B cell (primary cell): ENCODE measurements around the gene NFILZ. TPM values are rescaled to one million over a fixed set of nuclear protein-coding genes. Genes with fewer than 3 reads are reported as not detected.

ENCODE experiments used
- ATAC-seq: fragments of 200-7000 bp; cut with Tn5 transposase; one replicate; pipeline ENCODE4 v1.10.0; 2021; ENCODE audit warnings: low read depth, mild to moderate bottlenecking, moderate number of reproducible peaks, moderate library complexity
- CTCF ChIA-PET: fragments of 350-600 bp; sonication (Branson Sonifier 250); formaldehyde crosslinking; loops from one replicate; lab custom pipeline; 2021; ENCODE audit warnings: antibody characterized with exemption, inconsistent platforms; lab: Charles Lee
- POLR2A ChIA-PET: fragments of 350-600 bp; sonication (Branson Sonifier 250); formaldehyde crosslinking; loops from one replicate; lab custom pipeline; 2021; ENCODE audit warnings: antibody characterized with exemption; lab: Charles Lee
- DNase-seq: peaks from one replicate; pipeline ENCODE4 v3.0.0; 2013
- H2AFZ ChIP-seq: 2 replicates; pipeline ENCODE4 v1.6.1; 2012; ENCODE audit warnings: mild to moderate bottlenecking, low read depth, low read length; ENCODE audit not compliant: insufficient read depth, poor library complexity, severe bottlenecking
- H3K27ac ChIP-seq, 2 donors: 1 replicate in 1 of 2; 2 replicates in 1 of 2; pipeline ENCODE4 v1.5.1; 2012 to 2013; ENCODE audit warnings: low read length in 2 of 2, mild to moderate bottlenecking in 2 of 2, moderate library complexity in 1 of 2
- H3K27me3 ChIP-seq, 4 experiments: fragments of 200-600 bp in 1 of 4; sonication (generic) in 1 of 4; replicated peaks in 1 of 4; 1 replicate in 2 of 4; 2 replicates in 2 of 4; pipeline versions ENCODE4 v1.6.1 to v1.7.0; 2013 to 2016; ENCODE audit warnings: low read length in 3 of 4, mild to moderate bottlenecking in 2 of 4, mixed read lengths in 1 of 4, moderate library complexity in 1 of 4; ENCODE audit not compliant: insufficient read depth in 4 of 4, control insufficient read depth in 3 of 4; ENCODE audit errors: control extremely low read depth in 1 of 4
- H3K36me3 ChIP-seq, 2 experiments: replicated peaks in 1 of 2; 1 replicate in 1 of 2; 2 replicates in 1 of 2; pipeline versions ENCODE4 v1.6.1 to v1.7.1; 2013; ENCODE audit warnings: low read length in 1 of 2; ENCODE audit not compliant: insufficient read depth in 2 of 2, control insufficient read depth in 1 of 2; ENCODE audit errors: control extremely low read depth in 1 of 2, extremely low read depth in 1 of 2
- H3K4me1 ChIP-seq, 2 donors: fragments of 200-600 bp in 1 of 2; sonication (generic) in 1 of 2; 1 replicate in 1 of 2; 2 replicates in 1 of 2; pipeline versions ENCODE4 v1.5.1 to v1.6.1; 2013 to 2017; ENCODE audit warnings: low read length in 2 of 2; ENCODE audit not compliant: control insufficient read depth in 2 of 2, insufficient read depth in 2 of 2
- H3K4me2 ChIP-seq: replicated peaks from 2 replicates; pipeline ENCODE3; 2012; ENCODE audit warnings: mild to moderate bottlenecking, low read depth, low read length; ENCODE audit not compliant: poor library complexity, severe bottlenecking
- H3K4me3 ChIP-seq, 5 experiments: fragments of 200-600 bp in 1 of 5; sonication (generic) in 1 of 5; 1 replicate in 3 of 5; 2 replicates in 2 of 5; pipeline versions ENCODE4 v1.5.1 to v1.7.0; 2011 to 2016; ENCODE audit warnings: low read length in 4 of 5, mild to moderate bottlenecking in 4 of 5, low read depth in 2 of 5, control low read depth in 1 of 5, moderate library complexity in 1 of 5; ENCODE audit not compliant: insufficient read depth in 1 of 5; ENCODE audit errors: control extremely low read depth in 1 of 5, extremely low read depth in 1 of 5
- H3K79me2 ChIP-seq: fragments of 200-600 bp; sonication (generic); one replicate; pipeline ENCODE4 v1.6.0; 2016; ENCODE audit warnings: low read length; ENCODE audit not compliant: control insufficient read depth, insufficient read depth
- H3K9ac ChIP-seq: fragments of 200-600 bp; sonication (generic); 2 replicates; pipeline ENCODE4 v1.6.1; 2017; ENCODE audit warnings: mild to moderate bottlenecking, low read length, moderate library complexity
- H3K9me3 ChIP-seq, 3 donors: one replicate each; pipeline versions ENCODE4 v1.6.1 to v1.7.1; 2013; ENCODE audit warnings: low read length in 2 of 3; ENCODE audit not compliant: control insufficient read depth in 2 of 3, insufficient read depth in 1 of 3; ENCODE audit errors: control extremely low read depth in 1 of 3
- H4K20me1 ChIP-seq: 2 replicates; pipeline ENCODE4 v1.6.0; 2012; ENCODE audit warnings: mild to moderate bottlenecking, low read length; ENCODE audit not compliant: insufficient read depth, control insufficient read depth, poor library complexity, severe bottlenecking
- H3K27ac Mint-ChIP-seq: one replicate; pipeline ENCODE4 v1.8.0; 2021; ENCODE audit warnings: mixed read lengths
- H3K27me3 Mint-ChIP-seq: one replicate; pipeline ENCODE4 v1.8.0; 2021; ENCODE audit warnings: mixed read lengths
- H3K4me1 Mint-ChIP-seq: one replicate; pipeline ENCODE4 v1.8.0; 2021; ENCODE audit warnings: mixed read lengths
- H3K4me3 Mint-ChIP-seq: one replicate; pipeline ENCODE4 v1.8.0; 2021; ENCODE audit warnings: mixed read lengths
- H3K9me3 Mint-ChIP-seq: one replicate; pipeline ENCODE4 v1.8.0; 2022; ENCODE audit warnings: mixed read lengths; ENCODE audit not compliant: insufficient read depth
- CTCF ChIP-seq: fragments of 200-600 bp; IDR thresholded peaks from one replicate; pipeline ENCODE4 v1.8.0; 2022; ENCODE audit warnings: antibody characterized with exemption, mild to moderate bottlenecking
- EZH2 ChIP-seq: IDR thresholded peaks from 2 replicates; pipeline ENCODE4 v1.6.1; 2012; ENCODE audit warnings: borderline replicate concordance, low read depth, mild to moderate bottlenecking, moderate library complexity, low read length; ENCODE audit not compliant: insufficient read depth, poor library complexity, severe bottlenecking
- WGBS: methylation state at CpG from one replicate; pipeline ENCODE4 v1.1.5; 2013; ENCODE audit warnings: missing lambda C conversion rate; ENCODE audit not compliant: insufficient coverage; 5-methylcytosine and 5-hydroxymethylcytosine counted together
- intact Hi-C: fragments of 100-400 bp; cut with micrococcal nuclease; formaldehyde crosslinking; loops from one replicate; pipeline ENCODE4 v1.10.0; 2022
- polyA plus RNA-seq: library from polyadenylated mRNA; depleted of rRNA; stranded (reverse); fragments of >200 nt; gene quantifications from 2 replicates; pipeline ENCODE4 v1.2.3, GENCODE V29; 2012
- total RNA-seq, 2 donors: library from RNA; stranded (reverse); fragments of 120-200 nt in 1 of 2; gene quantifications; 1 replicate in 1 of 2; 2 replicates in 1 of 2; pipeline versions ENCODE4 v1.2.3 to v1.2.4, GENCODE V29; 2013 to 2022

Gene NFILZ
- total and polyA plus RNA-seq, 2 donors (not counting 1 experiment from before 2014, with no cell fraction given) = not detected

GRCh38 chr19:8641908-8642547, 11.6 kb downstream of the NFILZ start:
- Histone ChIP-seq H3K79me2 (no peaks in the 10 kb centered on the region), H3K9ac (no peak overlapping the region), H3K27me3 (peaks cover 0 to 14% (median 0%) of the 10 kb centered on the region in 4 experiments), H3K4me1 (no peaks in the 10 kb centered on the region), H3K4me2 (no peak overlapping the region), H2AFZ (no peak overlapping the region), H3K9me3 (peaks cover 0 to 16% (median 4%) of the 10 kb centered on the region in 3 donors), H4K20me1 (no peaks in the 10 kb centered on the region), H3K27ac (no peak overlapping the region), H3K4me3 (no peak overlapping the region), H3K36me3 (no peaks in the 10 kb centered on the region)
- DNase-seq (peak; percentile 44), ATAC-seq (no peak)
- Mint-ChIP-seq H3K27ac (no peak overlapping the region), H3K27me3 (peaks cover 32% of the 10 kb centered on the region), H3K9me3 (no peaks in the 10 kb centered on the region), H3K4me3 (no peak overlapping the region), H3K4me1 (no peaks in the 10 kb centered on the region)
- POLR2A ChIA-PET = no interaction called here
- WGBS = no CpG with 5 or more reads among the region's 4 CpGs
- TF ChIP-seq CTCF (peak; percentile 68), EZH2 (no peak)
- CTCF ChIA-PET = interaction anchor here (0.6 to 1.9 kb wide), 13 partner anchors 9 to 445 kb away, joined by 3 to 19 read pairs (median 4); partner anchors contain the start of gene OR1M1
- intact Hi-C loops = loop anchor here (2.0 kb wide), 1 partner anchor 287 kb away; no protein-coding TSS in a partner anchor

GRCh38 chr19:8642561-8642960, 12.1 kb downstream of the NFILZ start:
- POLR2A ChIA-PET = no interaction called here
- Mint-ChIP-seq H3K27ac (no peak overlapping the region), H3K27me3 (peaks cover 32% of the 10 kb centered on the region), H3K4me3 (no peak overlapping the region), H3K9me3 (no peaks in the 10 kb centered on the region), H3K4me1 (no peaks in the 10 kb centered on the region)
- ATAC-seq (no peak), DNase-seq (no peak)
- H2AFZ ChIP-seq = no peak overlapping the region
- peaks cover 0 to 14% (median 0%) of the 10 kb centered on the region in 4 experiments for H3K27me3 ChIP-seq
- no peaks in the 10 kb centered on the region for H4K20me1 ChIP-seq
- CTCF ChIA-PET = interaction anchor here (0.9 to 1.9 kb wide), 5 partner anchors 48 to 293 kb away, joined by 3 to 19 read pairs (median 4); no protein-coding TSS in a partner anchor
- no peak overlapping the region for H3K4me2 ChIP-seq
- no peak overlapping the region for H3K27ac ChIP-seq
- 60% methylated on average over 1 of the region's 5 CpGs for WGBS
- peaks cover 0 to 16% (median 4%) of the 10 kb centered on the region in 3 donors for H3K9me3 ChIP-seq
- no peak overlapping the region for H3K4me3 ChIP-seq
- no peak for TF ChIP-seq CTCF
- TF ChIP-seq EZH2 = no peak
- H3K36me3 ChIP-seq = no peaks in the 10 kb centered on the region
- no peaks in the 10 kb centered on the region for H3K4me1 ChIP-seq
- intact Hi-C loops = loop anchor here (2.0 kb wide), 1 partner anchor 288 kb away; no protein-coding TSS in a partner anchor
- no peak overlapping the region for H3K9ac ChIP-seq
- no peaks in the 10 kb centered on the region for H3K79me2 ChIP-seq
